HUES64 (cell line): ENCODE data around the gene METAP1D.
A peak's percentile ranks its signal among the peaks of the same experiment; 100 is the strongest.

Experiments
- H3K27ac ChIP-seq: 2 replicates; pipeline ENCODE4 v1.7.0; 2013; ENCODE audit warnings: low read depth, low read length, inconsistent platforms
- H3K27me3 ChIP-seq: 2 replicates; pipeline ENCODE4 v1.6.1; 2013; ENCODE audit warnings: mild to moderate bottlenecking, low read length; ENCODE audit not compliant: insufficient read depth
- H3K36me3 ChIP-seq: 2 replicates; pipeline ENCODE4 v1.6.1; 2013; ENCODE audit warnings: mild to moderate bottlenecking, low read length; ENCODE audit not compliant: insufficient read depth
- H3K4me1 ChIP-seq: 2 replicates; pipeline ENCODE4 v1.6.1; 2013; ENCODE audit warnings: mild to moderate bottlenecking, low read length, moderate library complexity; ENCODE audit not compliant: insufficient read depth
- H3K4me3 ChIP-seq: 2 replicates; pipeline ENCODE4 v1.5.1; 2013; ENCODE audit warnings: mild to moderate bottlenecking, low read length, moderate library complexity
- H3K9ac ChIP-seq: 2 replicates; pipeline ENCODE4 v1.6.1; 2013; ENCODE audit warnings: mild to moderate bottlenecking, low read depth, low read length
- H3K9me3 ChIP-seq: 2 replicates; pipeline ENCODE4 v1.6.1; 2013; ENCODE audit warnings: low read depth, low read length; ENCODE audit not compliant: insufficient read depth
- WGBS: fragments of 150-250, 120-280 bp; methylation state at CpG from one replicate; pipeline ENCODE4 v1.1.7; 2013; ENCODE audit warnings: missing lambda C conversion rate; 5-methylcytosine and 5-hydroxymethylcytosine counted together

The METAP1D gene

GRCh38 chr2:172102391-172103359, 102.9 kb downstream of the METAP1D start, which contains the start of gene DLX2:
Gene DLX2 (minus strand): TSS chr2:172102900. CDS start chr2:172102538, 362 bp downstream.
- no peak within 1 kb of the TSS for H3K27ac ChIP-seq
- no peak within 1 kb of the TSS for H3K9ac ChIP-seq
- H3K27me3 ChIP-seq, result peaks cover 98% of the 10 kb centered on the region
- WGBS, result under 1% methylated on average over 74 of the region's 74 CpGs
- peaks cover 34% of the 10 kb centered on the region for H3K4me1 ChIP-seq
- no peaks in the 10 kb centered on the region for H3K36me3 ChIP-seq
- peak within 1 kb of the TSS; percentile 52 for H3K4me3 ChIP-seq
- no peaks in the 10 kb centered on the region for H3K9me3 ChIP-seq

GRCh38 chr2:172103471-172104272, 103.9 kb downstream of the METAP1D start:
- Histone ChIP-seq H3K9ac (no peak overlapping the region), H3K4me1 (peaks cover 25% of the 10 kb centered on the region), H3K36me3 (no peaks in the 10 kb centered on the region), H3K27ac (no peak overlapping the region), H3K9me3 (no peaks in the 10 kb centered on the region), H3K4me3 (peak overlapping the region; percentile 47), H3K27me3 (peaks cover 98% of the 10 kb centered on the region)
- WGBS, result 5% methylated on average over 23 of the region's 25 CpGs

DNA sequence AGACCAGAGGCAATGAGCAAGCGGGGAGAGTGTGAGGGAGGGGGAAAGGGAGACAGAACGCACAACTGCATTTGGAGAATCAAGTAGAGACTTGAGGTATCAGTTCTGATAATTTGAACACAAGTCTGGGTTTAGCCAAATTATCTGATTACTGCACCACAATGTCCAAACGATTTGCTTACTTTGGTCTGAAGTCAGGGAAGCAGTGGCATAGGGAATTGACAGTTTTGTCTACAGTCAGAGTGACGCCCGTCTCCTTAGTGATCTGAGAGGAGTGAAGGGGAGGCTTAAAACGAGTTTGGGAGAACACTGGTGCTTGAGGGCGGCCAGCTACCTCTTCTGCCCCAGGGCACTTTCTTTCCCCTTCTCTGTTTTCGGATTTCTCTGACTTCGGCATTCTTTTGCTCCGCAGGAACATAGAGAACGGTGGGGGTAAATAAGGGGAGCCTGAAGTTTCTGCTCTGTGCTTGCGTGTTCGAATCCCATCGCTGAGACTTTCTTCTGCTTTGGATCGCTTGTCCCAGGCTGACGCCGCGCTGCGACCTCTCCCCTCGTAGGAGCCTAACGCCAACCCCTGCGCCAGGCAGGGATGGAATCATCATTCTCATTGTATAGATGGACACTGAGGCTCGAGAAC, 105.8 kb downstream of the METAP1D start:
- Histone ChIP-seq H3K27ac (no peak overlapping the region), H3K4me1 (peaks cover 24% of the 10 kb centered on the region), H3K36me3 (no peaks in the 10 kb centered on the region), H3K27me3 (peaks cover 94% of the 10 kb centered on the region), H3K9me3 (no peaks in the 10 kb centered on the region), H3K9ac (no peak overlapping the region), H3K4me3 (peak overlapping the region; percentile 51)
- 16% methylated on average over 23 of the region's 23 CpGs for WGBS

DNA sequence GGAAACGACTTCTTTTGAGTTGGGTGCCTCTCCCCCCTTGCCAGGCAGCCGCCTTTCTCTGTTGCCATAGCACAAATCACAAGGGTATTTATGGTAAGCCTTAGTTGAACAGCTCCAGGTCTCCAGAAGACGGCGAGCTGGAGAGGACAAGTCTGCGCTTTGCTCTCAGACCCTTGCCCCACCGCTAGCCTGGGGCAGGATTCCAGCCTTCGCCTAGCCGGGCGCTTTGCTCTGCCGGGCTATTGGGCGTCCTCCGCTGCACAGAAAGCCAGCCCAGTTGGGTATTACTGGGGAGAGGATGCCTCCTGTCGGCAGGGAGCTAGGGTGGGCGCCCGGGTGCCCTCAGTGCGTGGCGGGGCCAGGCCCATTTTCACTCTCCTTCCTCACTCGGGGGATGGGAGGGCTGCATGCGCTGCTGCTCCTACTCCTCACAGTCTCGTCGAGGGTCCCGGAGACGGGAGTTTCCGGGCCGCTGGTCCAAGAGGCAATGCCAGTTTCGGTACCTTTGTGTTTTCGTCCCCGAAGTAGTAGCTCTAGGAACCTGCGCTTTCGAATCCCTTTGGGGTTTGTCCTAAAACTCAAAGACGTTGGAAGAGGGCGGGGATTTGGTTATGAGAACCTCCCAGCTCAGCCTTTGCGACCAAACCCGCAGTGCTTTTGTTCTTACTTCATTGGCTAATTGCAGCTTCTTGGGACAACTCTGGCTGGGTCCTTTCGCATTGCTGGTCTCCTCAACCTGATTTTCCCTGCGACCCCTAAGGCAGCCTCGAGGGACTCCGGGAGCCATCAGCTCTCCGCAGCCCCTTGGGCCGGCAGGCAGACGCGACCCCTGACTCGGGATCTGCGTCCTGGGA, 106.6 kb downstream of the METAP1D start:
- H3K9ac ChIP-seq, result no peak overlapping the region
- H3K4me1 ChIP-seq, result peaks cover 20% of the 10 kb centered on the region
- H3K9me3 ChIP-seq, result no peaks in the 10 kb centered on the region
- H3K27ac ChIP-seq, result no peak overlapping the region
- H3K4me3 ChIP-seq, result peak overlapping the region; percentile 51
- H3K27me3 ChIP-seq, result peaks cover 86% of the 10 kb centered on the region
- WGBS, result 3% methylated on average over 44 of the region's 44 CpGs
- H3K36me3 ChIP-seq, result no peaks in the 10 kb centered on the region

DNA sequence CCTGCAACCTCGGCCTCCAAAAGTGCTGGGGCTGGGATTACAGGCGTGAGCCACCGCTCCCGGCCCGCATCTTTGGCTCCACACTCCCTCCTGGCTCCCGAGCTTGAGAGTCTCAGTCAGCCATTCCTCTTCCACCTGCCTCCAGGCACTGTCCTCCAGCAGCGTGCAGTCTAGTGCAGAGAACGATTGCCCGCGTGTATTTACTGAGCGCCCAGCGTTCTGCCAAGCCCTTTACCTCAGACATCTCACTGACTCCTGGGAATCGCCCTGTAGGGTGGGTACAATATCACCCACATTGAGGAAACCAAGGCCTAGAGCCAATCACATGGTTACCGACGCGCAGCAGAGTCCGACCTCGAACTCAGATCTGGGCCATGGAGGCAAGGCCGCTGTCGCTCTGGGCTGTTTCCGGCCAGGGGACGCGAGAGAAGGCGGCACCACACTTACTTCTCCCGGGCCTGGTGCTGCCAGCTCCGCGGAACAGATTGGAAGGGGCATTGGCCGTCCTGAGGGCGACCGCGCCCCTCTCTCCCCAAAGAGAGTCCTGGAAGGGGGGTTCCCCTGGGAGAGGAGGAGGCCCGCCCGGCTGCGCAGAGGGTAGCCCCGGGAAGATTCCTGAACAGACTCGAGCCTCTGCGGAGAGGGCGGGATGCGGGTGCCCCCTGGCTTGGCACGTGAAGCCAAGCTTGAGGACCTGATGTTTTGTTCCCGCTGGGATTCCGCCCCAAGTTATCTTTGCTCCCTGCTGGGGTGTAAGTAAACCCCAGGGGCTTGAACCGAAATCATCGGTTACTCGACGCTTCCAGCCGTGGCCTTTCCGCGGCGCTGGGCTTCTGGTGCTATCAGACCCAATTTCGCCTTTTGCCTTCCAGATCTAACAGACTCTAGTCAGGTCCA, 108.2 kb downstream of the METAP1D start:
- Histone ChIP-seq H3K9ac (no peak overlapping the region), H3K4me3 (no peak overlapping the region), H3K4me1 (peaks cover 14% of the 10 kb centered on the region), H3K36me3 (no peaks in the 10 kb centered on the region), H3K27me3 (peaks cover 72% of the 10 kb centered on the region), H3K9me3 (no peaks in the 10 kb centered on the region), H3K27ac (no peak overlapping the region)
- 92% methylated on average over 51 of the region's 51 CpGs for WGBS

DNA sequence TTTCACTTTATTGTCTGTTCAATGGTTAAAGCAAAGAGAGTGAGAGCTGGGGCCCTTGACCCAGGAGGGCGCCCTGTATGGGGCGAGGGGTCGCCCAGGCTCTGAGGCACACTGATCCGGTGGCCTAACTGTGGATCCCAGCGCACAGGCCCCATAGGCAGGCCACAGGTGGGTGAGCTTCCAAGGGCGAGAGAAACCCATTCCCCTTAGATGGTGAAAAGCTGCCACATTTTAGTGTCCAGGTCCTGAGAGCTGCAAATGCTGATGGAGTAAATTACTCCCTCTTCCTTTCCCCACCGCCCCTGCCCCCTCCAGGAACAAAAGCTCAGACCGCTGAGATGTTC, 108.8 kb downstream of the METAP1D start:
- Histone ChIP-seq H3K4me1 (peaks cover 8% of the 10 kb centered on the region; the same call in 1 of the 2 replicates), H3K27ac (no peak overlapping the region), H3K27me3 (peaks cover 66% of the 10 kb centered on the region), H3K9me3 (no peaks in the 10 kb centered on the region), H3K4me3 (no peak overlapping the region), H3K9ac (no peak overlapping the region), H3K36me3 (no peaks in the 10 kb centered on the region)
- 82% methylated on average over 8 of the region's 8 CpGs for WGBS

- WGBS, result 81% methylated on average over 29 of the region's 29 CpGs
- peaks cover 58% of the 10 kb centered on the region for H3K27me3 ChIP-seq
- H3K9me3 ChIP-seq, result no peaks in the 10 kb centered on the region
- H3K27ac ChIP-seq, result no peak overlapping the region
- no peak overlapping the region for H3K4me3 ChIP-seq
- H3K9ac ChIP-seq, result no peak overlapping the region
- H3K4me1 ChIP-seq, result peaks cover 6% of the 10 kb centered on the region; the same call in 1 of the 2 replicates
- H3K36me3 ChIP-seq, result no peaks in the 10 kb centered on the region
Observed at GRCh38 chr2:172109256-172109987, 109.7 kb downstream of the METAP1D start.

DNA sequence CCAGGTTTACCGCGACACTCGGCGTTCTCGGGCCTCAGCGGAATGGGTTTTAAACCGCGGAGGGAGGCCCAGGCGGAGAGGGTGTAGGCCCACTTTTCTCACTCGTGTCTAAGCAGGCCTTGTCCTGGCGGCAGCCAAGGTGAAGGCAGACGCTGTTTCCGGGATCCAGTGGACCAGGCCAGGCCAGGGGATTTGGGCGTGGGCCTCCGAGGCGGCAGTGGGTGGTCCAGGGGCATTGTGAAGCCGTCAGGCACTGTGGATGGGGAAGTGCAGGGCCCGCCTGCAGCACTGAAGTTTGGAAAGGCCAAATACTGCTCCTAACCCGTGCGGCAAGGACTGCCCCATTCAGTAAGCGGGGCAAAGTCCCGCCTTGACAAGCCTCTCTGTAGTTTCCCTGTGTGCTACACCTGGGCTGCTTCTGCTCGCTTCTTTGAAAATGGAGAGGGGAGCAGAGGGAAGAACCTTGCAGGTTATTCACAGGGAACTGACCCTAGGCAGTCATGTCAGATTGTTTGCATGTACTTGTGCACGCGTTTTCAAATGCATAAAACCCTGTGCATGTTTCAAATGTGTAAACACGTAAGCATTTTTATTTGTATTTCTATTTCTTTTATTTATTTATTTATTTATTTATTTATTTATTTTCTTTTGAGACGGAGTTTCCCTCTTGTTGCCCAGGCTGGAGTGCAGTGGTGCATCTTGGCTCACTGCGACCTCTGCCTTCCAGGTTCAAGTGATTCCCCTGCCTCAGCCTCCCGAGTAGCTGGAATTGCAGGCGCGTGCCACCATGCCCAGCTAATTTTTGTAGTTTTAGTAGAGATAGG, 110.4 kb downstream of the METAP1D start:
- H3K27ac ChIP-seq, result no peak overlapping the region
- peaks cover 6% of the 10 kb centered on the region; the same call in 1 of the 2 replicates for H3K4me1 ChIP-seq
- no peak overlapping the region for H3K4me3 ChIP-seq
- no peaks in the 10 kb centered on the region for H3K9me3 ChIP-seq
- no peak overlapping the region for H3K9ac ChIP-seq
- no peaks in the 10 kb centered on the region for H3K36me3 ChIP-seq
- H3K27me3 ChIP-seq, result peaks cover 50% of the 10 kb centered on the region
- WGBS, result 69% methylated on average over 30 of the region's 31 CpGs

DNA sequence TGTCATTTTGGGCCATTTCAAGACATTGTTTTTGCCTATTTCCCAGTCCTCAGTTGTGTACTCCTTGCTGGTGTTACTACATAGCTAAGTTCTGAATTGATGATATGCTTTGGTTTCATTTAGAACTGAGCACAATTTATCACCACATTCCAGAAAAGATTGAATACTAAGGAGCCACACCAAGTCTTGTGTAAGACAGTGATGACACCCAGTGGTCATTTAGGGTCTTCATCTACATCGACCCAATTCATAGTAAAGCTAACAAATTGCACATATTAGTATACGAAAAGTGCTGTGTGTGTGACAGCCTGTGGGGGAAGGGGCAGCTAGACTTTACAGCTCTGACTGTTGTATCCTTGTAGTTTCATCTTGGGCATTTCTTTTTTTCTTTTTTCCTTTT, 113.9 kb downstream of the METAP1D start:
- 55% methylated on average over 2 of the region's 2 CpGs for WGBS
- peaks cover 6% of the 10 kb centered on the region; the same call in 1 of the 2 replicates for H3K4me1 ChIP-seq
- no peak overlapping the region for H3K9ac ChIP-seq
- no peaks in the 10 kb centered on the region for H3K36me3 ChIP-seq
- H3K27ac ChIP-seq, result no peak overlapping the region
- H3K9me3 ChIP-seq, result no peaks in the 10 kb centered on the region
- no peak overlapping the region for H3K4me3 ChIP-seq
- H3K27me3 ChIP-seq, result peaks cover 16% of the 10 kb centered on the region
